Measurements from ENCODE around the gene BBLN.

The BBLN gene

GRCh38 chr9:128193469-128194096, 33.5 kb downstream of the BBLN start:
- peak overlapping the region in 1 of 2 donors; percentile 91 for H3K4me3 ChIP-seq (ENCODE audit: low read length in 2 of 2)
- H3K4me1 ChIP-seq (ENCODE audit: control insufficient read depth, insufficient read depth, low read length): peaks cover 22% of the 10 kb centered on the region
- no peaks in the 10 kb centered on the region for H3K9me3 ChIP-seq (ENCODE audit: control insufficient read depth in 2 of 2, low read length in 2 of 2)
- H3K27ac ChIP-seq (ENCODE audit: low read length): peak overlapping the region; percentile 62
- no peaks in the 10 kb centered on the region for H3K27me3 ChIP-seq (ENCODE audit: control insufficient read depth in 1 of 2, insufficient read depth in 2 of 2, low read length in 2 of 2)
- peaks cover 4 to 7% of the 10 kb centered on the region in 2 donors for H3K36me3 ChIP-seq (ENCODE audit: control insufficient read depth in 2 of 2, insufficient read depth in 2 of 2, low read length in 2 of 2)
- no peak overlapping the region for H3K9ac ChIP-seq (ENCODE audit: low read length in 2 of 2)

- Histone ChIP-seq H3K36me3 (ENCODE audit: control insufficient read depth in 2 of 2, insufficient read depth in 2 of 2, low read length in 2 of 2) (no peaks in the 10 kb centered on the region), H3K27me3 (ENCODE audit: control insufficient read depth in 1 of 2, insufficient read depth in 2 of 2, low read length in 2 of 2) (peaks cover 7 to 9% of the 10 kb centered on the region in 2 donors), H3K4me3 (ENCODE audit: low read length in 2 of 2) (no peak overlapping the region), H3K9ac (ENCODE audit: low read length in 2 of 2) (no peak overlapping the region), H3K9me3 (ENCODE audit: control insufficient read depth in 2 of 2, low read length in 2 of 2) (no peaks in the 10 kb centered on the region), H3K4me1 (ENCODE audit: control insufficient read depth, insufficient read depth, low read length) (peaks cover 12% of the 10 kb centered on the region), H3K27ac (ENCODE audit: low read length) (no peak overlapping the region)
These were observed 41.6 kb downstream of the BBLN start for GRCh38 chr9:128201441-128202369.

GRCh38 chr9:128202648-128203023, 42.6 kb downstream of the BBLN start:
- no peak overlapping the region for H3K9ac ChIP-seq (ENCODE audit: low read length in 2 of 2)
- H3K4me3 ChIP-seq (ENCODE audit: low read length in 2 of 2): peak overlapping the region in 1 of 2 donors; percentile 78
- H3K4me1 ChIP-seq (ENCODE audit: control insufficient read depth, insufficient read depth, low read length): peaks cover 12% of the 10 kb centered on the region
- peaks cover 7 to 9% of the 10 kb centered on the region in 2 donors for H3K27me3 ChIP-seq (ENCODE audit: control insufficient read depth in 1 of 2, insufficient read depth in 2 of 2, low read length in 2 of 2)
- no peaks in the 10 kb centered on the region for H3K36me3 ChIP-seq (ENCODE audit: control insufficient read depth in 2 of 2, insufficient read depth in 2 of 2, low read length in 2 of 2)
- no peaks in the 10 kb centered on the region for H3K9me3 ChIP-seq (ENCODE audit: control insufficient read depth in 2 of 2, low read length in 2 of 2)
- H3K27ac ChIP-seq (ENCODE audit: low read length): no peak overlapping the region

- H3K4me1 ChIP-seq (ENCODE audit: control insufficient read depth, insufficient read depth, low read length): peaks cover 12% of the 10 kb centered on the region
- H3K27ac ChIP-seq (ENCODE audit: low read length): no peak within 1 kb of the TSS
- no peaks in the 10 kb centered on the region for H3K9me3 ChIP-seq (ENCODE audit: control insufficient read depth in 2 of 2, low read length in 2 of 2)
- H3K36me3 ChIP-seq (ENCODE audit: control insufficient read depth in 2 of 2, insufficient read depth in 2 of 2, low read length in 2 of 2): no peaks in the 10 kb centered on the region
- H3K27me3 ChIP-seq (ENCODE audit: control insufficient read depth in 1 of 2, insufficient read depth in 2 of 2, low read length in 2 of 2): peaks cover 7 to 9% of the 10 kb centered on the region in 2 donors
- H3K4me3 ChIP-seq (ENCODE audit: low read length in 2 of 2): peak within 1 kb of the TSS; percentile 70 to 78
- peak within 1 kb of the TSS in 1 of 2 donors; percentile 42 for H3K9ac ChIP-seq (ENCODE audit: low read length in 2 of 2)
These were observed 43.1 kb downstream of the BBLN start, which contains the start of gene DNM1 for GRCh38 chr9:128203024-128203706. Gene DNM1 (plus strand): TSS chr9:128203379. CDS start chr9:128203471, 92 bp downstream.

GRCh38 chr9:128203707-128204551, 43.9 kb downstream of the BBLN start:
- Histone ChIP-seq H3K9ac (ENCODE audit: low read length in 2 of 2) (peak overlapping the region in 1 of 2 donors; percentile 42), H3K4me1 (ENCODE audit: control insufficient read depth, insufficient read depth, low read length) (peaks cover 12% of the 10 kb centered on the region), H3K27me3 (ENCODE audit: control insufficient read depth in 1 of 2, insufficient read depth in 2 of 2, low read length in 2 of 2) (peaks cover 7 to 9% of the 10 kb centered on the region in 2 donors), H3K4me3 (ENCODE audit: low read length in 2 of 2) (peak overlapping the region; percentile 70 to 78), H3K27ac (ENCODE audit: low read length) (no peak overlapping the region), H3K9me3 (ENCODE audit: control insufficient read depth in 2 of 2, low read length in 2 of 2) (no peaks in the 10 kb centered on the region), H3K36me3 (ENCODE audit: control insufficient read depth in 2 of 2, insufficient read depth in 2 of 2, low read length in 2 of 2) (no peaks in the 10 kb centered on the region)

GRCh38 chr9:128204858-128205257, 44.8 kb downstream of the BBLN start:
- peak overlapping the region in 1 of 2 donors; percentile 78 for H3K4me3 ChIP-seq (ENCODE audit: low read length in 2 of 2)
- H3K9me3 ChIP-seq (ENCODE audit: control insufficient read depth in 2 of 2, low read length in 2 of 2): no peaks in the 10 kb centered on the region
- no peak overlapping the region for H3K27ac ChIP-seq (ENCODE audit: low read length)
- peaks cover 12% of the 10 kb centered on the region for H3K4me1 ChIP-seq (ENCODE audit: control insufficient read depth, insufficient read depth, low read length)
- H3K9ac ChIP-seq (ENCODE audit: low read length in 2 of 2): peak overlapping the region in 1 of 2 donors; percentile 42
- H3K36me3 ChIP-seq (ENCODE audit: control insufficient read depth in 2 of 2, insufficient read depth in 2 of 2, low read length in 2 of 2): no peaks in the 10 kb centered on the region
- peaks cover 7 to 9% of the 10 kb centered on the region in 2 donors for H3K27me3 ChIP-seq (ENCODE audit: control insufficient read depth in 1 of 2, insufficient read depth in 2 of 2, low read length in 2 of 2)

- Histone ChIP-seq H3K4me3 (ENCODE audit: low read length in 2 of 2) (no peak overlapping the region), H3K27ac (ENCODE audit: low read length) (no peak overlapping the region), H3K36me3 (ENCODE audit: control insufficient read depth in 2 of 2, insufficient read depth in 2 of 2, low read length in 2 of 2) (no peaks in the 10 kb centered on the region), H3K9me3 (ENCODE audit: control insufficient read depth in 2 of 2, low read length in 2 of 2) (no peaks in the 10 kb centered on the region), H3K27me3 (ENCODE audit: control insufficient read depth in 1 of 2, insufficient read depth in 2 of 2, low read length in 2 of 2) (peaks cover 7 to 9% of the 10 kb centered on the region in 2 donors), H3K4me1 (ENCODE audit: control insufficient read depth, insufficient read depth, low read length) (peaks cover 12% of the 10 kb centered on the region), H3K9ac (ENCODE audit: low read length in 2 of 2) (no peak overlapping the region)
These were observed 45.4 kb downstream of the BBLN start for GRCh38 chr9:128205296-128205944.

- Histone ChIP-seq H3K36me3 (ENCODE audit: control insufficient read depth in 2 of 2, insufficient read depth in 2 of 2, low read length in 2 of 2) (no peaks in the 10 kb centered on the region), H3K9me3 (ENCODE audit: control insufficient read depth in 2 of 2, low read length in 2 of 2) (no peaks in the 10 kb centered on the region), H3K4me1 (ENCODE audit: control insufficient read depth, insufficient read depth, low read length) (peaks cover 12% of the 10 kb centered on the region), H3K4me3 (ENCODE audit: low read length in 2 of 2) (no peak overlapping the region), H3K27ac (ENCODE audit: low read length) (no peak overlapping the region), H3K9ac (ENCODE audit: low read length in 2 of 2) (no peak overlapping the region), H3K27me3 (ENCODE audit: control insufficient read depth in 1 of 2, insufficient read depth in 2 of 2, low read length in 2 of 2) (peaks cover 7 to 9% of the 10 kb centered on the region in 2 donors)
These were observed 46.4 kb downstream of the BBLN start for GRCh38 chr9:128206484-128206883.

- Histone ChIP-seq H3K9me3 (ENCODE audit: control insufficient read depth in 2 of 2, low read length in 2 of 2) (no peaks in the 10 kb centered on the region), H3K27me3 (ENCODE audit: control insufficient read depth in 1 of 2, insufficient read depth in 2 of 2, low read length in 2 of 2) (peaks cover 7 to 9% of the 10 kb centered on the region in 2 donors), H3K36me3 (ENCODE audit: control insufficient read depth in 2 of 2, insufficient read depth in 2 of 2, low read length in 2 of 2) (no peaks in the 10 kb centered on the region), H3K4me3 (ENCODE audit: low read length in 2 of 2) (no peak overlapping the region), H3K27ac (ENCODE audit: low read length) (no peak overlapping the region), H3K9ac (ENCODE audit: low read length in 2 of 2) (no peak overlapping the region), H3K4me1 (ENCODE audit: control insufficient read depth, insufficient read depth, low read length) (peaks cover 12% of the 10 kb centered on the region)
These were observed 47.1 kb downstream of the BBLN start for GRCh38 chr9:128206916-128207910.

Data from stomach smooth muscle (tissue), 2 donors.